ENCODE data around the gene ZNF516.

Gene ZNF516

GRCh38 chr18:76441668-76442412 is 53.2 kb downstream of the ZNF516 start:
- DNase-seq (ENCODE audit: extremely low read depth, low read depth), result no peak
- no peak for TF ChIP-seq CTCF (IDR thresholded peaks at IDR 0.05; ENCODE audit: low read depth, low read length)

- DNase-seq (ENCODE audit: extremely low read depth, low read depth), result no peak
- no peak for TF ChIP-seq CTCF (IDR thresholded peaks at IDR 0.05; ENCODE audit: low read depth, low read length)
Measured at GRCh38 chr18:76441002-76441667, 53.9 kb downstream of the ZNF516 start.

GRCh38 chr18:76437910-76438309 is 57.1 kb downstream of the ZNF516 start:
- DNase-seq (ENCODE audit: extremely low read depth, low read depth), result no peak
- no peak for TF ChIP-seq CTCF (IDR thresholded peaks at IDR 0.05; ENCODE audit: low read depth, low read length)

GRCh38 chr18:76437011-76437410 is 58.0 kb downstream of the ZNF516 start:
- TF ChIP-seq CTCF (IDR thresholded peaks at IDR 0.05; ENCODE audit: low read depth, low read length), result no peak
- no peak for DNase-seq (ENCODE audit: extremely low read depth, low read depth)

GRCh38 chr18:76436342-76436741 is 58.7 kb downstream of the ZNF516 start:
- DNase-seq (ENCODE audit: extremely low read depth, low read depth), result no peak
- no peak for TF ChIP-seq CTCF (IDR thresholded peaks at IDR 0.05; ENCODE audit: low read depth, low read length)

- DNase-seq (ENCODE audit: extremely low read depth, low read depth), result no peak
- no peak for TF ChIP-seq CTCF (IDR thresholded peaks at IDR 0.05; ENCODE audit: low read depth, low read length)
Measured at GRCh38 chr18:76435316-76435989, 59.6 kb downstream of the ZNF516 start.

GRCh38 chr18:76434452-76434851 is 60.6 kb downstream of the ZNF516 start:
- no peak for TF ChIP-seq CTCF (IDR thresholded peaks at IDR 0.05; ENCODE audit: low read depth, low read length)
- no peak for DNase-seq (ENCODE audit: extremely low read depth, low read depth)

Data from AG09319 (cell line).